A673 (cell line): Measurements from ENCODE around the gene MED13.

ENCODE experiments used
- EZH2 ChIP-seq: fragments of 200-600 bp; sonication (generic); IDR thresholded peaks from 2 replicates; pipeline ENCODE4 v1.6.1; 2017; ENCODE audit warnings: borderline replicate concordance, low read depth, mild to moderate bottlenecking, mixed read lengths, antibody characterized with exemption, low read length; ENCODE audit not compliant: poor library complexity, severe bottlenecking
- TF ChIP-seq, protein P1 (sequence below): fragments of 300-800, 200-600 bp; sonication (generic); conservative IDR thresholded peaks from 2 replicates; pipeline ENCODE4 v1.5.1; 2017; ENCODE audit warnings: low read depth, mild to moderate bottlenecking, antibody characterized with exemption, low read length, moderate library complexity, mixed read lengths

DNA sequence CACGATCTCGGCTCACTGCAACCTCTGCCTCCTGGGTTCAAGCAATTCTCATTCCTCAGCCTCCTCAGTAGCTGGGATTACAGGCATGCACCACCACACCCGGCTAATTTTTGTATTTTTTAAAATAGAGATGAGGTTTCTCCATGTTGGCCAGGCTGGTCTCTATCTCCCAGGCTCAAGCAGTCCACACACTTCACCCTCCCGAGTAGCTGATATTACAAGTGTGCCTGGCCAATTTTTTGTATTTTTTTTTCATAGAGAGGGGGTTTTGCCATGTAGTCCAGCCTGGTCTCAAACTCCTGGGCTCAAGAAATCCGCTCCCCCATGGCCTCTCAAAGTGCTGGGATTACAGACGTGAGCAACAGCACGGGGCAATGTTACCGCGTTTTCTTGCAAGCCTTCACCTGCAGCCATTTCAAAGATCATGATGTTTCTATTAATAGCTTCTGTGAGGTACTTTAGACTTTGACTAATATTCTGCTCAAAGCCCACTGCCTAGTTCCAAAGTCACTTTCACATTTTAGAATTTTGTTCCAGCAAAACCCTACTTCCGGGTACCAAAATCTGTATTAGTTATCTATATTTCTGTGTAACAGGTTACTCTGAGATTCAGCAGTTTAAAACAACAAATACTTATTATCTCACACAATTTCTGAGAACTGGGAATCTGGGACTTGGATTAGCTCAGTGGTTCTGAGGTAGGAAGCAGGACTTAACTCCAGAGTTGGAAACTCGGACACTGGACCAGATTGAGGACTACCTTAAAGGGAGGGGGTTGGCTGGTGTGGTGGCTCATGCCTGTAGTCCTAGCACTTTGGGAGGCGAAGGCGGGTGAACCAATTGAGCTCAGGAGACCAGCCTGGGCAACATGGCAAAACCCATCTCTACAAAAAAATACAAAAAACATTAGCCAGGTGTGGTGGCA is 12.0 kb upstream of the MED13 start:
- TF ChIP-seq, protein P1, sequence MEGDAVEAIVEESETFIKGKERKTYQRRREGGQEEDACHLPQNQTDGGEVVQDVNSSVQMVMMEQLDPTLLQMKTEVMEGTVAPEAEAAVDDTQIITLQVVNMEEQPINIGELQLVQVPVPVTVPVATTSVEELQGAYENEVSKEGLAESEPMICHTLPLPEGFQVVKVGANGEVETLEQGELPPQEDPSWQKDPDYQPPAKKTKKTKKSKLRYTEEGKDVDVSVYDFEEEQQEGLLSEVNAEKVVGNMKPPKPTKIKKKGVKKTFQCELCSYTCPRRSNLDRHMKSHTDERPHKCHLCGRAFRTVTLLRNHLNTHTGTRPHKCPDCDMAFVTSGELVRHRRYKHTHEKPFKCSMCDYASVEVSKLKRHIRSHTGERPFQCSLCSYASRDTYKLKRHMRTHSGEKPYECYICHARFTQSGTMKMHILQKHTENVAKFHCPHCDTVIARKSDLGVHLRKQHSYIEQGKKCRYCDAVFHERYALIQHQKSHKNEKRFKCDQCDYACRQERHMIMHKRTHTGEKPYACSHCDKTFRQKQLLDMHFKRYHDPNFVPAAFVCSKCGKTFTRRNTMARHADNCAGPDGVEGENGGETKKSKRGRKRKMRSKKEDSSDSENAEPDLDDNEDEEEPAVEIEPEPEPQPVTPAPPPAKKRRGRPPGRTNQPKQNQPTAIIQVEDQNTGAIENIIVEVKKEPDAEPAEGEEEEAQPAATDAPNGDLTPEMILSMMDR: no peak
- no peak for TF ChIP-seq EZH2
